B cell (primary cell): ENCODE measurements around the gene PRRC2B. TPM values are rescaled to one million over a fixed set of nuclear protein-coding genes. Genes with fewer than 3 reads are reported as not detected.

Source experiments
- ATAC-seq: fragments of 200-7000 bp; cut with Tn5 transposase; one replicate; pipeline ENCODE4 v1.10.0; 2021; ENCODE audit warnings: low read depth, mild to moderate bottlenecking, moderate number of reproducible peaks, moderate library complexity
- CTCF ChIA-PET: fragments of 350-600 bp; sonication (Branson Sonifier 250); formaldehyde crosslinking; loops from one replicate; lab custom pipeline; 2021; ENCODE audit warnings: antibody characterized with exemption, inconsistent platforms; lab: Charles Lee
- POLR2A ChIA-PET: fragments of 350-600 bp; sonication (Branson Sonifier 250); formaldehyde crosslinking; loops from one replicate; lab custom pipeline; 2021; ENCODE audit warnings: antibody characterized with exemption; lab: Charles Lee
- DNase-seq: peaks from one replicate; pipeline ENCODE4 v3.0.0; 2013
- H2AFZ ChIP-seq: 2 replicates; pipeline ENCODE4 v1.6.1; 2012; ENCODE audit warnings: mild to moderate bottlenecking, low read depth, low read length; ENCODE audit not compliant: insufficient read depth, poor library complexity, severe bottlenecking
- H3K27ac ChIP-seq, 2 donors: 1 replicate in 1 of 2; 2 replicates in 1 of 2; pipeline ENCODE4 v1.5.1; 2012 to 2013; ENCODE audit warnings: low read length in 2 of 2, mild to moderate bottlenecking in 2 of 2, moderate library complexity in 1 of 2
- H3K27me3 ChIP-seq, 4 experiments: fragments of 200-600 bp in 1 of 4; sonication (generic) in 1 of 4; replicated peaks in 1 of 4; 1 replicate in 2 of 4; 2 replicates in 2 of 4; pipeline versions ENCODE4 v1.6.1 to v1.7.0; 2013 to 2016; ENCODE audit warnings: low read length in 3 of 4, mild to moderate bottlenecking in 2 of 4, mixed read lengths in 1 of 4, moderate library complexity in 1 of 4; ENCODE audit not compliant: insufficient read depth in 4 of 4, control insufficient read depth in 3 of 4; ENCODE audit errors: control extremely low read depth in 1 of 4
- H3K36me3 ChIP-seq, 2 experiments: replicated peaks in 1 of 2; 1 replicate in 1 of 2; 2 replicates in 1 of 2; pipeline versions ENCODE4 v1.6.1 to v1.7.1; 2013; ENCODE audit warnings: low read length in 1 of 2; ENCODE audit not compliant: insufficient read depth in 2 of 2, control insufficient read depth in 1 of 2; ENCODE audit errors: control extremely low read depth in 1 of 2, extremely low read depth in 1 of 2
- H3K4me1 ChIP-seq, 2 donors: fragments of 200-600 bp in 1 of 2; sonication (generic) in 1 of 2; 1 replicate in 1 of 2; 2 replicates in 1 of 2; pipeline versions ENCODE4 v1.5.1 to v1.6.1; 2013 to 2017; ENCODE audit warnings: low read length in 2 of 2; ENCODE audit not compliant: control insufficient read depth in 2 of 2, insufficient read depth in 2 of 2
- H3K4me2 ChIP-seq: replicated peaks from 2 replicates; pipeline ENCODE3; 2012; ENCODE audit warnings: mild to moderate bottlenecking, low read depth, low read length; ENCODE audit not compliant: poor library complexity, severe bottlenecking
- H3K4me3 ChIP-seq, 5 experiments: fragments of 200-600 bp in 1 of 5; sonication (generic) in 1 of 5; 1 replicate in 3 of 5; 2 replicates in 2 of 5; pipeline versions ENCODE4 v1.5.1 to v1.7.0; 2011 to 2016; ENCODE audit warnings: low read length in 4 of 5, mild to moderate bottlenecking in 4 of 5, low read depth in 2 of 5, control low read depth in 1 of 5, moderate library complexity in 1 of 5; ENCODE audit not compliant: insufficient read depth in 1 of 5; ENCODE audit errors: control extremely low read depth in 1 of 5, extremely low read depth in 1 of 5
- H3K79me2 ChIP-seq: fragments of 200-600 bp; sonication (generic); one replicate; pipeline ENCODE4 v1.6.0; 2016; ENCODE audit warnings: low read length; ENCODE audit not compliant: control insufficient read depth, insufficient read depth
- H3K9ac ChIP-seq: fragments of 200-600 bp; sonication (generic); 2 replicates; pipeline ENCODE4 v1.6.1; 2017; ENCODE audit warnings: mild to moderate bottlenecking, low read length, moderate library complexity
- H3K9me3 ChIP-seq, 3 donors: one replicate each; pipeline versions ENCODE4 v1.6.1 to v1.7.1; 2013; ENCODE audit warnings: low read length in 2 of 3; ENCODE audit not compliant: control insufficient read depth in 2 of 3, insufficient read depth in 1 of 3; ENCODE audit errors: control extremely low read depth in 1 of 3
- H4K20me1 ChIP-seq: 2 replicates; pipeline ENCODE4 v1.6.0; 2012; ENCODE audit warnings: mild to moderate bottlenecking, low read length; ENCODE audit not compliant: insufficient read depth, control insufficient read depth, poor library complexity, severe bottlenecking
- H3K27ac Mint-ChIP-seq: one replicate; pipeline ENCODE4 v1.8.0; 2021; ENCODE audit warnings: mixed read lengths
- H3K27me3 Mint-ChIP-seq: one replicate; pipeline ENCODE4 v1.8.0; 2021; ENCODE audit warnings: mixed read lengths
- H3K4me1 Mint-ChIP-seq: one replicate; pipeline ENCODE4 v1.8.0; 2021; ENCODE audit warnings: mixed read lengths
- H3K4me3 Mint-ChIP-seq: one replicate; pipeline ENCODE4 v1.8.0; 2021; ENCODE audit warnings: mixed read lengths
- H3K9me3 Mint-ChIP-seq: one replicate; pipeline ENCODE4 v1.8.0; 2022; ENCODE audit warnings: mixed read lengths; ENCODE audit not compliant: insufficient read depth
- EZH2 ChIP-seq: IDR thresholded peaks from 2 replicates; pipeline ENCODE4 v1.6.1; 2012; ENCODE audit warnings: borderline replicate concordance, low read depth, mild to moderate bottlenecking, moderate library complexity, low read length; ENCODE audit not compliant: insufficient read depth, poor library complexity, severe bottlenecking
- WGBS: methylation state at CpG from one replicate; pipeline ENCODE4 v1.1.5; 2013; ENCODE audit warnings: missing lambda C conversion rate; ENCODE audit not compliant: insufficient coverage; 5-methylcytosine and 5-hydroxymethylcytosine counted together
- intact Hi-C: fragments of 100-400 bp; cut with micrococcal nuclease; formaldehyde crosslinking; loops from one replicate; pipeline ENCODE4 v1.10.0; 2022
- polyA plus RNA-seq: library from polyadenylated mRNA; depleted of rRNA; stranded (reverse); fragments of >200 nt; gene quantifications from 2 replicates; pipeline ENCODE4 v1.2.3, GENCODE V29; 2012
- total RNA-seq, 2 donors: library from RNA; stranded (reverse); fragments of 120-200 nt in 1 of 2; gene quantifications; 1 replicate in 1 of 2; 2 replicates in 1 of 2; pipeline versions ENCODE4 v1.2.3 to v1.2.4, GENCODE V29; 2013 to 2022
- TF ChIP-seq, protein P1 (sequence below): fragments of 200-600 bp; IDR thresholded peaks from one replicate; pipeline ENCODE4 v1.8.0; 2022; ENCODE audit warnings: antibody characterized with exemption, mild to moderate bottlenecking

Gene PRRC2B
- total and polyA plus RNA-seq, 2 donors (not counting 1 experiment from before 2014, with no cell fraction given) = 63.9 to 268 TPM

DNA sequence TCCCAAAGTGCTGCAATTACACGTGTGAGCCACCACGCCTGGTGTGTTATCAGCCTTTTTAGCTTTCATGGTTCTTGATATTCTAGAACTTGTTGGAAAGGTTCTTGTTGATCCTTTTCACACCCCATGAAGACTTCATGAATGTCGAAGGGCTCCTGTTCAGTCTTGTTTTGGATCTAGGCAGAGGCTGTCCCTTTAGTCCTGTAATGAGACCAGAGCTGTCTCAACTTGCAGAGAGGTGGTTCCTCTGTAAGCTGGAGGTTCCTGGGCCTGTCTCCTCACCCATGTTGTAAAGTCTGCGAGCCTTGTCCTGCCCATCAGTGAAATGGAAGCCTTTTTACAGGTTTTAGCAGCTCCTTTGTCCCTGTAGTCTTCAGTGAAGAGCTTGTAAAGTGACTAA is 38.2 kb downstream of the PRRC2B start:
- H3K4me3 Mint-ChIP-seq = no peak overlapping the region
- ChIA-PET CTCF (interaction anchor here (0.7 kb wide), 1 partner anchor 82 kb away, joined by 3 read pairs; no protein-coding TSS in a partner anchor), POLR2A (no interaction called here)
- peaks cover 26% of the 10 kb centered on the region for H3K4me1 Mint-ChIP-seq
- Histone ChIP-seq H3K4me3 (no peak overlapping the region), H3K9ac (no peak overlapping the region), H3K36me3 (peaks cover 2 to 57% of the 10 kb centered on the region in 2 experiments), H3K27ac (no peak overlapping the region), H3K79me2 (peaks cover 93% of the 10 kb centered on the region), H4K20me1 (peaks cover 85% of the 10 kb centered on the region), H3K4me1 (peaks cover 17 to 21% of the 10 kb centered on the region in 2 donors), H3K9me3 (no peaks in the 10 kb centered on the region), H3K4me2 (no peak overlapping the region), H3K27me3 (no peaks in the 10 kb centered on the region), H2AFZ (no peak overlapping the region)
- DNase-seq (no peak), ATAC-seq (no peak)
- TF ChIP-seq, protein P1, sequence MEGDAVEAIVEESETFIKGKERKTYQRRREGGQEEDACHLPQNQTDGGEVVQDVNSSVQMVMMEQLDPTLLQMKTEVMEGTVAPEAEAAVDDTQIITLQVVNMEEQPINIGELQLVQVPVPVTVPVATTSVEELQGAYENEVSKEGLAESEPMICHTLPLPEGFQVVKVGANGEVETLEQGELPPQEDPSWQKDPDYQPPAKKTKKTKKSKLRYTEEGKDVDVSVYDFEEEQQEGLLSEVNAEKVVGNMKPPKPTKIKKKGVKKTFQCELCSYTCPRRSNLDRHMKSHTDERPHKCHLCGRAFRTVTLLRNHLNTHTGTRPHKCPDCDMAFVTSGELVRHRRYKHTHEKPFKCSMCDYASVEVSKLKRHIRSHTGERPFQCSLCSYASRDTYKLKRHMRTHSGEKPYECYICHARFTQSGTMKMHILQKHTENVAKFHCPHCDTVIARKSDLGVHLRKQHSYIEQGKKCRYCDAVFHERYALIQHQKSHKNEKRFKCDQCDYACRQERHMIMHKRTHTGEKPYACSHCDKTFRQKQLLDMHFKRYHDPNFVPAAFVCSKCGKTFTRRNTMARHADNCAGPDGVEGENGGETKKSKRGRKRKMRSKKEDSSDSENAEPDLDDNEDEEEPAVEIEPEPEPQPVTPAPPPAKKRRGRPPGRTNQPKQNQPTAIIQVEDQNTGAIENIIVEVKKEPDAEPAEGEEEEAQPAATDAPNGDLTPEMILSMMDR = no peak
- no peak for TF ChIP-seq EZH2
- H3K9me3 Mint-ChIP-seq = no peaks in the 10 kb centered on the region
- H3K27me3 Mint-ChIP-seq = no peaks in the 10 kb centered on the region
- no peak overlapping the region for H3K27ac Mint-ChIP-seq
- 100% methylated on average over 2 of the region's 4 CpGs for WGBS
- intact Hi-C loops = no loop called here

DNA sequence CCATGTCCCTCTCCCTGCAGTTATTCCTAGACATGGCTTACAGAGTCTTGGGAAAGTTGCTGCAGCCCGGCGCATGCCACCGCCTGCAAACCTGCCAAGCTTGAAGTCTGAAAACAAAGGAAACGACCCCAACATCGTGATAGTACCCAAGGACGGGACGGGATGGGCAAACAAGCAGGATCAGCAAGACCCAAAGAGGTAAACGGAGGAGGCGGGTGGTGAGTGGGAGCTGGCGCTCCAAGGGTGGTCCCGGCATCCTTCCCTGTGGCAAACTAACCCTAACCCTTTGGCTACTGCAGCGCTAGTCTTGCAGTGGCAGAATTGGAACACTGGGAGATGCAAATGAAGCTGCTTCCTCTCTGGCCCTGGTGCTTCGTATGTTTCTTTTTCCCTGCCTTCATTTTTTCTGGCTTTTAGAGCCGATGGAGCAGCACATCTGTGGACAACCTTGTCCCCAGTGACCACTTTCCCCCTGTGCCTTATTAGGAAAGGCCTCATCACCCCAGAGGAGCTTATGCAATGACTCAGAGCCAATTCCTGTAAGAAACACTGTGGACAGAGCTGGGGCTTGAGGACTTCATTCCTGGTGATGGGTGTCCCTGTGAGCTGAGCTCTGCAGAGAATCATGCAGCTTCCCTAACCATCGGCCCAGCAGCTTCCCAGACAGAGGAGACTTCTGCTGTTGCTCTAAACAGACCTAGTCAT is 38.9 kb downstream of the PRRC2B start:
- no peak overlapping the region for H3K4me3 Mint-ChIP-seq
- H3K79me2 ChIP-seq = peaks cover 93% of the 10 kb centered on the region
- H3K9ac ChIP-seq = no peak overlapping the region
- H3K27ac ChIP-seq = no peak overlapping the region
- H3K4me1 ChIP-seq = peaks cover 17 to 21% of the 10 kb centered on the region in 2 donors
- no peaks in the 10 kb centered on the region for H3K9me3 ChIP-seq
- DNase-seq (no peak), ATAC-seq (no peak)
- 96% methylated on average over 14 of the region's 15 CpGs for WGBS
- H3K27ac Mint-ChIP-seq = no peak overlapping the region
- no peak overlapping the region for H3K4me3 ChIP-seq
- H3K36me3 ChIP-seq = peaks cover 2 to 63% of the 10 kb centered on the region in 2 experiments
- H3K27me3 ChIP-seq = no peaks in the 10 kb centered on the region
- H4K20me1 ChIP-seq = peaks cover 84% of the 10 kb centered on the region
- H3K9me3 Mint-ChIP-seq = no peaks in the 10 kb centered on the region
- CTCF ChIA-PET = interaction anchor here (0.7 kb wide), 1 partner anchor 82 kb away, joined by 3 read pairs; no protein-coding TSS in a partner anchor
- intact Hi-C loops = no loop called here
- POLR2A ChIA-PET = no interaction called here
- no peak for TF ChIP-seq EZH2
- TF ChIP-seq, protein P1 = no peak
- no peaks in the 10 kb centered on the region for H3K27me3 Mint-ChIP-seq
- H3K4me2 ChIP-seq = no peak overlapping the region
- H3K4me1 Mint-ChIP-seq = peaks cover 21% of the 10 kb centered on the region
- no peak overlapping the region for H2AFZ ChIP-seq
